Measurements from ENCODE around the gene MT1A. TPM values are rescaled to one million over a fixed set of nuclear protein-coding genes. Genes with fewer than 3 reads are reported as not detected.

The MT1A gene
- total and polyA plus RNA-seq, 2 experiments from 2014 or later = not detected

GRCh38 chr16:56643833-56644232, 5.4 kb downstream of the MT1A start:
- H3K4me1 ChIP-seq (ENCODE audit: low read depth) = peaks cover 5% of the 10 kb centered on the region
- peaks cover 100% of the 10 kb centered on the region for H3K27me3 ChIP-seq
- H3K27ac ChIP-seq = no peak overlapping the region
- no peaks in the 10 kb centered on the region for H3K9me3 ChIP-seq (ENCODE audit: low read depth)
- H3K4me3 ChIP-seq = no peak overlapping the region
- no peaks in the 10 kb centered on the region for H3K36me3 ChIP-seq
- TF ChIP-seq, protein P1, sequence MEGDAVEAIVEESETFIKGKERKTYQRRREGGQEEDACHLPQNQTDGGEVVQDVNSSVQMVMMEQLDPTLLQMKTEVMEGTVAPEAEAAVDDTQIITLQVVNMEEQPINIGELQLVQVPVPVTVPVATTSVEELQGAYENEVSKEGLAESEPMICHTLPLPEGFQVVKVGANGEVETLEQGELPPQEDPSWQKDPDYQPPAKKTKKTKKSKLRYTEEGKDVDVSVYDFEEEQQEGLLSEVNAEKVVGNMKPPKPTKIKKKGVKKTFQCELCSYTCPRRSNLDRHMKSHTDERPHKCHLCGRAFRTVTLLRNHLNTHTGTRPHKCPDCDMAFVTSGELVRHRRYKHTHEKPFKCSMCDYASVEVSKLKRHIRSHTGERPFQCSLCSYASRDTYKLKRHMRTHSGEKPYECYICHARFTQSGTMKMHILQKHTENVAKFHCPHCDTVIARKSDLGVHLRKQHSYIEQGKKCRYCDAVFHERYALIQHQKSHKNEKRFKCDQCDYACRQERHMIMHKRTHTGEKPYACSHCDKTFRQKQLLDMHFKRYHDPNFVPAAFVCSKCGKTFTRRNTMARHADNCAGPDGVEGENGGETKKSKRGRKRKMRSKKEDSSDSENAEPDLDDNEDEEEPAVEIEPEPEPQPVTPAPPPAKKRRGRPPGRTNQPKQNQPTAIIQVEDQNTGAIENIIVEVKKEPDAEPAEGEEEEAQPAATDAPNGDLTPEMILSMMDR (IDR thresholded peaks at IDR 0.05; ENCODE audit: low read depth, low read length) = peak; percentile 14
- DNase-seq (ENCODE audit: low read depth in 1 of 2, low spot score in 1 of 2) = no peak

- DNase-seq (ENCODE audit: low read depth in 1 of 2, low spot score in 1 of 2) = no peak
Observed at GRCh38 chr16:56645311-56645710, 6.8 kb downstream of the MT1A start.

DNA sequence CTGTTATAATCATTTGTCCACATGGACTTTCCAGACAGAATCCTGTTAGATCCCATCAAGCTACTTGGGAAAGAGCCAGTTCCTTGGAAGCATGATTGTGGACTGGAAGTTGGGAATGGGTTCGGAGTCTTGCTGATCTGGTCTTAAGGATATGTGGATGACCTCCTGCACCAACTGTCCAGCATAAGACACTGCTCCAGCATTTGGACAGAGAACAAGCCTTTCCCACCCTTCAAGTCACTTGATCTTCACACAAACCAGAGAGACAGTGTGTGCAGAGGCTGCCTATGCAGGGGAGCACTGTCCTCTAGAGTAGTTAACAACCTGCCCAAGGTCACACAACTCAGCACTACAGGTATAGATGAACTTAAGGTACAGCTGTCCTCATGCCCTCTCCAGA, 7.4 kb downstream of the MT1A start:
- Histone ChIP-seq H3K9me3 (ENCODE audit: low read depth) (no peaks in the 10 kb centered on the region), H3K27me3 (peaks cover 100% of the 10 kb centered on the region), H3K4me3 (no peak overlapping the region), H3K36me3 (no peaks in the 10 kb centered on the region), H3K27ac (no peak overlapping the region), H3K4me1 (ENCODE audit: low read depth) (peaks cover 5% of the 10 kb centered on the region)
- TF ChIP-seq, protein P1 (IDR thresholded peaks at IDR 0.05; ENCODE audit: low read depth, low read length) = no peak
- no peak for DNase-seq (ENCODE audit: low read depth in 1 of 2, low spot score in 1 of 2)

More at GRCh38 chr16:56645311-56645710, 6.8 kb downstream of the MT1A start:
- Histone ChIP-seq H3K9me3 (ENCODE audit: low read depth) (no peaks in the 10 kb centered on the region), H3K36me3 (no peaks in the 10 kb centered on the region), H3K4me1 (ENCODE audit: low read depth) (peaks cover 5% of the 10 kb centered on the region), H3K4me3 (no peak overlapping the region), H3K27me3 (peaks cover 100% of the 10 kb centered on the region), H3K27ac (no peak overlapping the region)
- TF ChIP-seq, protein P1 (IDR thresholded peaks at IDR 0.05; ENCODE audit: low read depth, low read length) = no peak

GRCh38 chr16:56647641-56648431, 9.4 kb downstream of the MT1A start:
- Histone ChIP-seq H3K27me3 (peaks cover 100% of the 10 kb centered on the region), H3K9me3 (ENCODE audit: low read depth) (no peaks in the 10 kb centered on the region), H3K4me1 (ENCODE audit: low read depth) (peaks cover 5% of the 10 kb centered on the region), H3K27ac (no peak overlapping the region), H3K36me3 (no peaks in the 10 kb centered on the region), H3K4me3 (no peak overlapping the region)
- no peak for DNase-seq (ENCODE audit: low read depth in 1 of 2, low spot score in 1 of 2)
- TF ChIP-seq, protein P1 (IDR thresholded peaks at IDR 0.05; ENCODE audit: low read depth, low read length) = no peak

DNA sequence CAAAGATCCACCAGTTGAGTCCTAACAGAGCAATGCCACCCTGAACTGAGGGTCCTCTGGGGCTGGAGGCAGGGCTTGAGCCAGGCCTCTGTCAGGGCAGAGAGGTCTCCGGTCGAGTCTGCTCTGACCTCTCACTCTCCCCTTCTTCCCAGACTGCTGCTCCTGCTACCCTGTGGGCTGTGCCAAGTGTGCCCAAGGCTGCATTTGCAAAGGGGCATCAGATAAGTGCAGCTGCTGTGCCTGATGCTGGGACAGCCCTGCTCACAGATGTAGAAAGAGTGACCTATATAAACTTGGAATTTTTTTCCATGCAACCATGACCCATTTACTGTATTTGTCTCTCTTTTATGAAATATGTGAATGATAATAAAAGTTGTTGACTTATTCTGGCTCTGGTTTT, 10.8 kb downstream of the MT1A start:
- no peak overlapping the region for H3K4me3 ChIP-seq
- H3K4me1 ChIP-seq (ENCODE audit: low read depth) = no peaks in the 10 kb centered on the region
- DNase-seq (ENCODE audit: low read depth in 1 of 2, low spot score in 1 of 2) = no peak
- no peaks in the 10 kb centered on the region for H3K36me3 ChIP-seq
- H3K9me3 ChIP-seq (ENCODE audit: low read depth) = no peaks in the 10 kb centered on the region
- H3K27ac ChIP-seq = no peak overlapping the region
- H3K27me3 ChIP-seq = peaks cover 97% of the 10 kb centered on the region
- TF ChIP-seq, protein P1 (IDR thresholded peaks at IDR 0.05; ENCODE audit: low read depth, low read length) = no peak
